ENCODE data around the gene DYNLT2B.

DNA sequence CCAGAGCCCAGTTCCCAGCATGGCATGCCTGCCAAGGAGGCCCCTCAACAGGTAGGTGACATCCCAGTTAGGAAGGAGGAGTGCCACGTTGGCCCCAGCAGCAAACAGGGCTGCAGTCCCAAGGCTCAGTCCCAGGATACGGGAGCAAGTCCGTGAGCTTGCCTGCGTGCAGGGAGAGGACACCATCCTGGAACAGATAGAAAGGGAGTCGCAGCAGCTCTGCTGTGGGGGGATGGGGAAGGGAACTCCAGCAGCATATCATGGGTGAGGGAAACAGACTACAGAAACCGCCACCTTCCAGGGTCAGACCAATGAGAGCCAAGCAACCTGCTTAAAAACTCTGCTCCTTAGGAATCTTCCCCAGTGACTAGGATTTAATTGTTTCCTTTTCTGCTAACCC is 9.4 kb upstream of the DYNLT2B start:
- TF ChIP-seq EZH2 (IDR thresholded peaks at IDR 0.05; ENCODE audit: borderline replicate concordance, low read length): no peak
- TF ChIP-seq CTCF (IDR thresholded peaks at IDR 0.05; ENCODE audit: low read length): no peak
